GM18498 (cell line): ENCODE measurements around the gene KLHL21.
"Not testable (repeated sequence)": the region's sequence is repeated elsewhere in the genome, so short reads cannot be mapped to it uniquely, and the experiment has no call there.

Experiments used
- ATAC-seq: cut with Tn5 transposase; IDR thresholded peaks from one replicate; pipeline ENCODE4 v1.9.1; 2021; ENCODE audit warnings: mild to moderate bottlenecking, moderate library complexity; ENCODE audit not compliant: unreplicated experiment

KLHL21 gene

DNA sequence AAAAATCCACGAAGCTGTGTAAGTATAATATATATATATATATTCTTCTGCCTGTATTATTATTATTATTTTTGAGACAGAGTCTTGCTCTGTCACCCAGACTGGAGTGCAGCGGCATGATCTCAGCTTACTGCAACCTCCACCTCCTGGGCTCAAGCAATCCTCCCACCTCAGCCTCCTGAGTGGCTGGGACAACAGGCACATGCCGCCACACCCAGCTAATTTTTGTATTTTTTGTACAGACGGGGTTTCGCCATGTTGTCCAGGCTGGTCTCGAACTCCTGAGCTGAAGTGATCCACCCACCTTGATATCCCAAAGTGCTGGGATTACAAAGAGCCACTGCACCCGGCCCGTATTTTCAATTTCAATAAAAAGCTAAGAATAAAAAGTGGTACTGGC, 2.7 kb downstream of the KLHL21 start:
- ATAC-seq = not testable (repeated sequence)

DNA sequence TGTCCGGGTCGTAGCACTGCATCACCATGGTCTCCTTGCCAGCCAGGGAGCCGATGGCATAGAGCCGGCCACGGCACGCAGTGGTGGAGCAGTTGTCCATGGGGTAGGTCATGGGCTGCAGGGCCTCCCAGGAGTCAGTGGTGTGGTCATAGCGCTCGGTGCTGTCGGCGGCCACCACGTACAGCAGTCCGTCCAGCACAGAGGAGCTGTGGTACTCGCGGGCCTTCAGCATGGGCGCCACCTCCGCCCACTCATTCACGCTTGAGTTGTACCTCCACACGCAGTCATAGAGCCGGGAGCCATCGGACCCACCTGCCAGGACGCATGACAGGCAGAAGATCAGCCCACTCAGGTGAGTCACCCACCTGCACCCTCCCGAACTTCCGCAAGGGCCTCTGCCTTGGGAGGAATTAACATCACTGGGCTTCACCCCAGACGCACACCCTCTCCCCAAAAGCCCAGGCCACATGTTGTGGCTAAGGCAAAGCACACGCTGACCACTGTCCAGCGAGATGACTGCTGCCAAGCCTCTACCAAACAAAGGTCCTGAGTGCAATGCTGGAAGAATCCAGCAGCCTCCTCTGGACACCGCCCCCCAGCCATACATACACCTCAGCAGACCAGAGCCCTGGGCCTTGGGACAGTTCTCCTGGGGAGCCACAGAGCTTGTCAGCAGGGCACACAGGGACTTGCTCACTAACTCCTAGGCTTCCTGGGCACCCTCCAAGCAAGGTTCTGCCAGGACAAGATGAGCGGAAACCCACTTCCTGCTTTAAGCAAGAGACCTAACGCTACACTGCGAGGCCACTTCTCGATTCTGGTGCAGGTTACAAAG, 3.3 kb downstream of the KLHL21 start:
- no peak for ATAC-seq

DNA sequence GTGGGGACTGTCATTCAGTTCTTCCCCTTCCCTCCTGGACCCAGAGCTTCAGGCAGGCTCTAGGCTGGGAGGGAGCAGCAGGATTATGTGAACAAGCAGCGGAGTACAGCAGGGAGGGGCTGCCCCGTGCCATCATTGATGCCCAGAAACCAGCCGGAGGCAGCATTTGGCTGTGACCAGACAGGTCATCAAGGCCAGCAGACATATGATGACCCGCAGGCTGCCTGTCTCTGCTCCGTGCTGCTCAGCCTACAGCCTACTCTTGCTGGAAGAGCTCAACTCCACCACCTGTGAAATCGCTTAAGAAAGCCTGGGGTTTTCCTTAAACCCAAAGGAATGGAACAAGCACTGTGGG, 4.9 kb downstream of the KLHL21 start:
- no peak for ATAC-seq

DNA sequence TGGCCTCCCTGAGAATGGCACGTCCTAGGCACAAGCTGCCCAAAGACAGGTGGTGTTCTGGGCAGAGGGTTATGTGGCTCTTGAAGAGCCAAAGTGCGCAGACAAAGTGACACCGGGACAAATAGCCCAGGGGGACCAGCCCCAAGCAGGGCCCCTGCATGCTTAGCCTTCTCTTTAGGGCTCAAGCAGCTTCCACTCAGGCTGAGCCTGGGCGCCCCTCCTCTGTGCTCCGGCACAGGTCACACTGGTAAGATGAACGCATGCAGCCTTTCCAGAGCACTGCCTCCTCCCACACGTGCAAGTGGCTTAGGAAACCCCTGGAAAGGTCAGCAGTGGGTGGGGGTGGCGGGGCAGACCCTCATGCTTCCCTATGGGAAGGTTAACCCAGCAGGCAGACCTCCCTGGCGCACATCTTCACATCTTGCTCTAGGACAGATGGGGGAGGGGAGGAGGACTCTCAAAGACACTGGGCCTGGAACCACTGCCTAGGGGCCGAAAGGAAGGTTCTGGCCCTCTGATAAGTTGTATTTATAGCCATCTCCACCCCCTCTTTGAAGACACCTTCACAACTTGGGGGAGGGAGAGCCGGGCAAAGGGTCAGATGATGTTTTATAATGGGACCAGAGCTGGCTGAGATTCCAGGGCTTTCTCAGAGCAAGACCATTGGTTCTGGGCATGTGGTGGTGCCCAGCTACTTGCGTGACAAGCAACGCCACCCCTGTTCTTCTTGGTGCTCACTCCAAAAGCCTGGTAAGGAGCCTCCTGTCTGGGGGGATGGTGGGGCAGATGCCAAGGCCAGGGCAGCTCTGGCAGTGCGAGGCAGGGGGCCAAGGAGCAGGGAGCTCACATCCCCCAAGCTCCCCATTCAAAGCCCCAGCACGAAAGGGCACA, 5.5 kb downstream of the KLHL21 start:
- ATAC-seq = no peak

DNA sequence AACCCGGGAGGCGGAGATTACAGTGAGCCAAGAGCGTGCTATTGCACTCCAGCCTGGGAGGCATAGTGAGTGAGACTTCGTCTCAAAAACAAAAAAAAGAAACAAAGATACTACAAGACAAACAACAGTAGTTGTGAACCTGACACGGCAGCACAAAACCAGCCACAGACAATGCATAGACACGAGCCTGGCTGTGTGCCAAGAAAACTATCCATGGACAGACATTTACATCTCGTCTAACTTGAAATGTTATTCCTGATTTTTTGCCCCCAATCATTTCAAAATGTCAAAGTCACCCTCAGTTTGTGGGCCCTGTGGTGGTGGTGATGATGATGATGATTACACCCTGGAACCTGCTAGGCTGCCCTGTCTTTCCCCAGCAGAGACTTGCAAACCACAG, 6.3 kb downstream of the KLHL21 start:
- ATAC-seq = no peak

DNA sequence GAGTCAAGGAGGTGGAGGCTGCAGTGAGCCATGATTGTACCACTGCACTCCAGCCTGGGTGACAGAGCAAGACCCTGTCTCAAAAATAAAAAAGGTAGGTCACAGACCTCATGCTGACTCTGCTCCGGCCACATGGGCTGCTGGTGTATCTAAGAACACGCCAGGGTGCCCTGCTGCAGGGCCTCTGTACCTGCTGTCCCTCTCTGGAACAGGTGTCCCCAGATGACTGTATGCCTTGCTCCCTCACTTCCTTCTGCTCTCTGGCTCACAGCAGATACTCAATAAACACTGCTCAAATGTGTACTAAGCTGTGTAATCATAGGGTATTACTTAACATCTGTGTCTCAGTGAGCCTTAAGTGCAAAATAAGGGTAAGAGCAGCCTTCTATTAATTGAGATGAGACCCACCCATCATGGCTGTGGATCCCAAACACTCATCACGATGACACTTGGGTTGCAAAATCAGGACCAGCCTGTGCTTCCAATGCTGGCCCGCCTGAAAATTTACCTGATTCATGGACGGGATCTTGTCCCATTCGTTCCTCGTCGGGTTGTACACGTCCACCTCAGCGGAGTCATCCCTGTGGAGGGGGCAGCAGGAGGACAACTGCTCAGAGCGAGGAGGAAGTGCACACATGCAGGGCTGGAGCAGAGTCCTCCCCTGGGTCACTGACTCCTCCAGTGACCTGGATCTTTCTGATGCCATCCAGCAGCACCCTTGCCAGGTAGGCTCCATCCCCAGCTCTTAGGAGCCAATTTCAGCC, 7.5 kb downstream of the KLHL21 start:
- ATAC-seq = no peak

DNA sequence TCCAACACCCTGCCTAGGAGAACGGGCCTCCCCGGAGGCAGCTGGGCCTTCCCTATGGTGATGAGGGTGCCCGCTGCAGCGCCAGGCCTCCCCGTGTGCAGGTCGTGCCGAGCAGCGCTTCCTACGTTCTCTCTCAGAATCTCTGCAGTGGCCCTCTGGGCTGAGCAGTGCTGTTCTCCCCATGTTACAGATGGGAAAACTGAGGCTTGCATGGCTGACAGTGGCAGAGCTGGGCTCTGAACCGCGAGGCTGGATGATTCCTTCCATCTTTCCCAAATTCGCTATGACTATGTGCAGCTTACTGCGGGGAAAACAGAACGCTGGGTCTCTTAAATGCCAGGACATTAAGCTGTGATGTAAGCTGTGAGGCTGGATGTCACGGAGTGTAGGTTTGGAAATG, 8.9 kb downstream of the KLHL21 start:
- no peak for ATAC-seq

DNA sequence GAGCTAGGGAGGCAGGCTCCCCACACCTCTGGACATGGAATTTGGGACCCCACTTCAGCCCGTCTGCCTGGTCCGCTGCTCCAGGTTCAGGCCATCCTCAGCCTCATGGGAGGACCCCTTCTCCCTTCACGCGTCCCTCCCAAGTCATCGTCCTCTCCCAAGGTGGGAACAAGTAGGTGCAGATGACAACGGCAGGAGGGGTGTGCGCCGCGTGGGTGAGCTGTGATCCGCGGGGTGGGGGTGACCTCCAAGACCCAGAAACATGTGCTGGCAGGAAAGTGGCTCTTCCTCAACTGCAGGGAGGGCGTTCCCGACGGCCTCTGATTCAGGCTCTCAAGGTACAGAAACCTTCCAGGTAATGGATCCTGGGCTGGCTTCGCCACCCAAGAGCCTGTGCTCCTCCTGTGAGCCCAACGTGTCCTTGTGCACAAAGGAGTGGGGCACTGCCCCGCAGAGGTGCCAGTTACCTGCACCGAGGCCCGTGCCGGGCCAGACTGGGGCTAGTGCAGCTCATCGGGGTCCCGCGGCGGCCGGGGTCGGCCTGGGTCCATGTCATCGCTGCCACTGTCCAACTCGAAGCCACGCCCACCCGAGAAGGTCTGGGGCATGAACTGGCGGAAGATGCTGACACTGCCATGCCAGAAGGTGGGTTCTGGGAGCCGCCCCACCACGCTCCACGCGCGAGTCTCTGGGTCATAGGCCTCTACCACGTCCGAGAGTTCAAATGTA, 9.6 kb downstream of the KLHL21 start:
- no peak for ATAC-seq

DNA sequence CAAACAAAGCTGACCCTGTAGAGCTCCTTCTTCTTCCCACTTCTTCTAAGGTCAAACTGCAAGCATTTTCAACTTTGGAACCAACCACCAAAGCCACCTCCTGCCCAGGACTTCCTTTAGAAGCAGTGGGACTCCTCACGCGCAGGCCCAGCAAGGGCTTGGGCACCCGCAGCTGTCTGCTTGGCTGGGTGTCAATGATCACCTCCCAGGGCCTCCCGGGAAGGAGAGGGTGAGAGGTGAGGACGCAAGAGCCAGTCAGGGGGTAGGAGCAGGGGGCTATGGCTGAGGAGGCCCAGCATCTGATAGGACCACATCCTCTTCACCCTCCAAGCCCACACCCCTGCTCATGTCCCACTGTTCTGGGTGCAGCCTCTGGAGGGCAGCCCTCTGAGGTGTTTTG, 10.2 kb downstream of the KLHL21 start:
- no peak for ATAC-seq

DNA sequence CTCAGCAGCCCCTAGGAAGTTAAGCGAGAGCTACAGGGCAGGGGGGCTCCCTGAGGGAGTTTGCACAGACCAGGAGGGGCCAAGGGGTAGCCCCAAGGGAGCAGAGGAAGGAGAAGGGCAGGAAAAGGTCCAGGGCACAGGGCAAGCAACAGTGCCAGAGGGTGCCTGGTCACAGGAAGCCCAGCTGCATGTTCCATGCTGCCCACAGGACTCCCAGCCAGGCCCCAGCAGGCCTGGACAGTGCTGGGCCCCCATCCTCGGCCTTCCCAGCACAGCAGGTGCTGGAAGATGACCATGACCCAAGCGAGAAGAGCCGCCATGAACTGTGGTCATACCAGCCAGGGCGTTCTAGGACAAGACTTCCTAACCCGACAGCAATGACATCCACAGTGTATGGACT, 11.0 kb downstream of the KLHL21 start:
- no peak for ATAC-seq

DNA sequence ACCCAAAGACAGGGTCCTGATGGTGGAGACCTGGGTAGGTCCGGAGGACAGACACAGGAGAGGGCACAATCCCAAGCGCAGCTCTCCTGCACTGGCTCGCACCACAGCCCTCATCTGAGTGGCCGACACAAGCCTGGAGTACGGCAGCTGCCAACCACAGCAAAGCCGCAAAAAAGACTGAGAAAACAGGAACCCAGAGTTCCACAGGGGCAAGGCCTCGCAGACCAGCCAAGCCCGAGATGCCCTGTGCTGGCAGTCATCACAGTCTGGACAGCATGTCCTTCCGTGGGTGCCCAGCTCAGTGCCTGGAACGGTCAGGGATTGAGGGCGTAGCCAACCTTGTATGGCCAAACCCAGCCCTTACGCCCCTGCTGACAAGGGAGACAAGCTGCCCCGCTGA, 11.4 kb downstream of the KLHL21 start:
- ATAC-seq = no peak

DNA sequence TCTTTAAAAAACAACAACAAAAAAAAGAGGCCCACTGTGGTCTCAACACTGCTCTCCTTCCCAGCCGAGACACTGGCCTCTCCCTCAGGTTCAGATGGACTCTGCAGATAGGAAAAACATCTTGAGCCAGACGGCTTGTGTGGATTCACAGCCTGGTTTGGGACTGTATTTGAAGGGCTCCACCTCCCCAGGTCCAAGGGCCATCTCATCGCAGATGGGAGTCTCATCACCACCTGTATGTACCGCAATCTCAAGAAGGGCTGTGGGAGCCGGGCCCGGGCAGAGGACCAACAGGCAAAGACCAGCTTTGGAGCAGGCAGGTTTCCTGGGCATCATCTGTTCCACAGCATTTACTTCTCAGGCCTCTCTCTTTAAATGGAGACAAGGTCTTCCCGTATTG, 12.6 kb downstream of the KLHL21 start:
- no peak for ATAC-seq

DNA sequence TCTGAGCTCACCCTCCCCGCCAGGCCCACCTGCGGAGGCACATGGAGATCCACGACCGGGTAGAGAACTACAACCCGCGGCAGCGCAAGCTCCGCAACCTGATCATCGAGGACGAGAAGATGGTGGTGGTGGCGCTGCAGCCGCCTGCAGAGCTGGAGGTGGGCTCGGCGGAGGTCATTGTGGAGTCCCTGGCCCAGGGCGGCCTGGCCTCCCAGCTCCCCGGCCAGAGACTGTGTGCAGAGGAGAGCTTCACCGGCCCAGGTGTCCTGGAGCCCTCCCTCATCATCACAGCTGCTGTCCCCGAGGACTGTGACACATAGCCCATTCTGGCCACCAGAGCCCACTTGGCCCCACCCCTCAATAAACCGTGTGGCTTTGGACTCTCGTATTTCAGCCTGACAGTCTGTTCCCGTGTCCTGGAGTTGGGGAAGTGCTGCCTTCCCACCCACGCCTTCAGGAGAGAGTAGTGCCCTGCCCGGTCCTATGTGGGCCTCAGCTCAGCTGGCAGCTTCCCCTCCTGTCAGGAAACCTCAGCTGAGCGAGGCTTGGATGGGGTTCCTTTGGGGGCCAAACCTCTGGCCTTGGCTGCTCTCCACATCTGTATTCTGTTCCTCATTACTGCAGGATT, 13.7 kb downstream of the KLHL21 start:
- no peak for ATAC-seq

DNA sequence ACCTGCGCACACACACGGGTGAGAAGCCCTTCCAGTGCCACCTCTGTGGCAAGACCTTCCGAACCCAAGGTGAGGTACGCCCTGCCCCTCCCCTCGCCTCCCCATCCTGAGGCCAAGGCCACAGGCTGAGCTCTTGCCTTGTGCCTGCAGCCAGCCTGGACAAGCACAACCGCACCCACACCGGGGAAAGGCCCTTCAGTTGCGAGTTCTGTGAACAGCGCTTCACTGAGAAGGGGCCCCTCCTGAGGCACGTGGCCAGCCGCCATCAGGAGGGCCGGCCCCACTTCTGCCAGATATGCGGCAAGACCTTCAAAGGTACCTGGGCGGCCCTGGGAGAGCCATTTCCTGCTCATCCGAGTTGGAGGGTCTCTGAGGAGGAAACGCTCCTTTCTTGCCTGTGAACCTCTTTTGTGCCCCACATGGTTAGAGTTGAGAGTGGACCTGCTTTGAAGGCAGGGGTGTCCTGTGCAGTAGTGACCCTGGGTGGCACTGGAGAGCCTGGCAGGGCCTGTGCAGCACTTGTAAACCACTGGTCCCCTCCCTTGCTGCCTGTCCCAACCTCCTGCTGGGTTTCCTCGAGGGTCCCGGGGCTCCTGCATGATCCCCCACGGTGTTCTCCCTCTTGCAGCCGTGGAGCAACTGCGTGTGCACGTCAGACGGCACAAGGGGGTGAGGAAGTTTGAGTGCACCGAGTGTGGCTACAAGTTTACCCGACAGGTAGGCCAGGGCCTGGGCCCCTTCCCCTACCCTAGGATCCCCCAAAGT, 14.4 kb downstream of the KLHL21 start:
- no peak for ATAC-seq

DNA sequence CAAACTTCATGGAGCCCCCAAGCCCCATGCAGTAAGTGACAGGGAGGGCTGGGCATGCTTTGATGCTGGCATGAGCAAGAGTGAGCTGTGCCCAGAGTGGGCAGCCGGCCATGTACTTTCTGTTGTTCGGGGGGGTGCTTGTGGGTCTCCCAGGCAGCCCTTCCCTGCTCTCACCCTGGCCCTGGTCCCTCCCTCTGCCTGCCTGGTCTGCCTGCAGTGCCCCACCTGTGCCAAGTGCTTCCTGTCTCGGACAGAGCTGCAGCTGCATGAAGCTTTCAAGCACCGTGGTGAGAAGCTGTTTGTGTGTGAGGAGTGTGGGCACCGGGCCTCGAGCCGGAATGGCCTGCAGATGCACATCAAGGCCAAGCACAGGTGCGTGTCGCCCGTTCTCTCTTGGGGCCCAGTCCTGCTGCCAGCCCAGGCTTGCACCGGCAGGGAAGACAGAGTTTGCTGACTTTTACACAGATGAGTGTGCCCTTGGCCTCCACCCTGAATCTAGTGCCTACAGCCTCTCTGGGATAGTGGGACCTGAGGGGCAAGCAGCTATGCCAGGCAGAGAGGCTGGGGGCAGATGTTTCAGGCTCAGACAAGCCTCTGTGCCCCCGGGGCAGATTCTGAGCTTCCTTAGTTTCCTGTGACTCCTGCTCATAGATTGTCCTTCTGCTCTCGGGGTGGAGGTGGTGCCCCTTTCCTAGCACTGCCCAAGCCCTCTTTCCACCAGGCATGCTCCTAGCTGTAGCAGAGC, 15.2 kb downstream of the KLHL21 start:
- no peak for ATAC-seq

DNA sequence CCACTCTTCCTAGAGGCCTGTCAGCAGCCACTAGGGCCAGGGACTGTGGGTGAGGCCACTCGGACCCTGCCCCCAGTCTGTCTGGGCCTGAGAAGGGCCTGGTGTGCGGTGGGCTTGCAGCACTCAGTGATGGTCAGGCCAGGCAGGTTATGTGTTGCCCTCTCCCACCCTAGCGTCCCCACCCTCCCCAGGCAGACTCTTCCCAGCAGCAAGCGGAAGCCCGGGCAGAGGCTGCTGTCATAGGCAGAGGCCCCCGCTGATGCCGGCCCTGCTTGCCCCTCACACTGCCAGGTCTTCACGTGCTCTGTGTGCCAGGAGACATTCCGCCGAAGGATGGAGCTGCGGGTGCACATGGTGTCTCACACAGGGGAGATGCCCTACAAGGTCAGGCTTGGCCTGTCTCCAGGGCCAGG, 16.3 kb downstream of the KLHL21 start:
- no peak for ATAC-seq

DNA sequence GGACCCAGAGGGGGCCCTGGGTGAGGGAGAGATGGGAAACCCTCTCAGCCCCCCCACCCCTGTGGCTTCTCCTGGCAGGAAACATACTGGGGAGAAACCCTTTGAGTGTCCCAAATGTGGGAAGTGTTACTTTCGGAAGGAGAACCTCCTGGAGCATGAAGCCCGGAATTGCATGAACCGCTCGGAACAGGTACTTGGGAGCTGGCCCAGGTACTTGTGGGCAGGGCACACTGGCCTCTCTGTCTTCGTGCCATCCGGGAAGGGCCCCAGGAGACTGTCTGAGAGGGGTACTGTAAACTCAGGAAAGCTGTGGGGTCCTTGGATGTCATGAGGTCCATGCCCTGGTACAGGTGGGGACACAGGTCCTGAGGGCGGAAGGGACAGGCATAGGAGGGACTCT, 16.8 kb downstream of the KLHL21 start:
- no peak for ATAC-seq

DNA sequence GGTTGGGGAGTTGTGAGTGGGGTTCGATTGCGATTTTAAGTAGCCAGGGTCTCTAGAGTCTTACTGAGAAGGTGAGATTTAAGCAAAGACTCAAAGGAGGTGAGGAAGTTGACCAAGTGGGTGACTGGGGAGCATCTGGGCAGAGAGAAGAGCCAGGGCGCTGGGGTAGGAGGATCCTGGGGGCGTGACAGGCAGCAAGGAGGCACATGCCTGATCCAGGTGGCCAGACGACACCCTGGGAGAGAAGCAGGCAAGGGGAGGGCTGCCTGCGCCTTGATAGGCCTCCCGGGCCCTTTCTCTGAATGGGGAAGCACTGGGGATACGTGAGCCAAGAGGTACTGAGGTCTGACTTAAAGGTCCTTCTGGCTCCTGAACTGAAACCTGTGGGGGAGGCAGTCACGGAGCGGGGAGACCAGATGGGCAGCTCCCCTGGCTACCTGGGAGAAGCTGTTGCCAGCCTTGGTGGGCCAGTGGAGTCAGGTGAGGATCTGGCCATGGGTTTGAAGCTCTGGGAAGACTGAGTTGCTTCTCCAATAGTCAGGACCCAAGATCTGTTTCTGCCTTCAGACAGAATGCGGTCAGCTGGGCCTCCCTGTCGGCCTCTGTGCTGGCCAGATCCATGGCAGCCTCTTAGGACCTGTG, 17.5 kb downstream of the KLHL21 start:
- ATAC-seq = no peak
